ENCODE measurements around the gene TSPAN2.

TSPAN2 gene

GRCh38 chr1:115074839-115075534 is 14.3 kb downstream of the TSPAN2 start:
- TF ChIP-seq EP300 (IDR thresholded peaks at IDR 0.05; ENCODE audit: borderline replicate concordance) (no peak), TEAD4 (IDR thresholded peaks at IDR 0.05) (no peak), MAX (IDR thresholded peaks at IDR 0.05) (no peak)

DNA sequence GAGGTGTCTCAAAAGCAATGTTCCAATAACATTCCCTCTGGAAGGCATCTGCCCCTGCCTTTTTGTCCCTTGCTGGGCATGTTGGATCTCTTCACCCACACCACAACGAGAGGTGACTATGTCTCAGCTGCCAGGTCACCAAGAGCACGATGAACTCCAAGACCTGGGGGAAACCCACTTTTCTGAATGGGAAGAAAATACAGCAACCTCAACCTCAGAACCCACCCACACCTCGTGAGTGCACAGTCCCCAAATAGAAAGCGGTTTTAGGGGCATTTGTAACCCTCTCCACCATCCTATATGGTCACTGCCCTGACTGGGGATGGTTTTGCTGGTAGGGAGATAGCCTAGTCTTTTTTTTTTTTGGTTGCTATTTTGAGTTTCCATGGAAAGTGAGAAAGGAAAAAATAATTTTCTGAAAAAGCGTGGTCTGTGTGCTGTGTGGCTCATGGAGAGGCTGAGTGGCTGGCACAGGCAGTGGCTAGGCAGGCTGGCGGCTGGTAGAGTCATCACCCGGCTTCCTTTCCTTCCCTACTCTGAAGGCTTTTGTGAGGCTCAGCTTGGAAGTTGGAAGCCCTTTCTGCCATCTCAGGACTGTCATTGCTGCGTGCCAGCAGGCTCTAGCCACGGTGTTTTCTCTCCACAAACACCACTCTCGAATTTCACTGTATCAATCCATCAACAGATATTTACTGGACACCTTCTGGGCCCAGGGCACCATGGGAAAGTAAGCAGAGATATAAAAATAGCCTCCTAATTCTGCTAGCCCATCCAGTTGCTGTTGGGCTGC is 15.8 kb downstream of the TSPAN2 start:
- TF ChIP-seq MAX (IDR thresholded peaks at IDR 0.05): no peak
- no peak for TF ChIP-seq EP300 (IDR thresholded peaks at IDR 0.05; ENCODE audit: borderline replicate concordance)
- TF ChIP-seq CEBPB (IDR thresholded peaks at IDR 0.05): no peak
- no peak for TF ChIP-seq CREB1 (IDR thresholded peaks at IDR 0.05; ENCODE audit: low read depth)
- TF ChIP-seq YY1 (IDR thresholded peaks at IDR 0.05; ENCODE audit: low read depth): no peak
- no peak for TF ChIP-seq FOXM1 (IDR thresholded peaks at IDR 0.05; ENCODE audit: borderline replicate concordance, low read depth)
- TF ChIP-seq, protein P1, sequence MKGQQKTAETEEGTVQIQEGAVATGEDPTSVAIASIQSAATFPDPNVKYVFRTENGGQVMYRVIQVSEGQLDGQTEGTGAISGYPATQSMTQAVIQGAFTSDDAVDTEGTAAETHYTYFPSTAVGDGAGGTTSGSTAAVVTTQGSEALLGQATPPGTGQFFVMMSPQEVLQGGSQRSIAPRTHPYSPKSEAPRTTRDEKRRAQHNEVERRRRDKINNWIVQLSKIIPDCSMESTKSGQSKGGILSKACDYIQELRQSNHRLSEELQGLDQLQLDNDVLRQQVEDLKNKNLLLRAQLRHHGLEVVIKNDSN (IDR thresholded peaks at IDR 0.05): no peak
- TF ChIP-seq TAF1 (IDR thresholded peaks at IDR 0.05; ENCODE audit: low read depth): no peak
- TF ChIP-seq NFIC (IDR thresholded peaks at IDR 0.05): no peak
- TF ChIP-seq, protein P2, sequence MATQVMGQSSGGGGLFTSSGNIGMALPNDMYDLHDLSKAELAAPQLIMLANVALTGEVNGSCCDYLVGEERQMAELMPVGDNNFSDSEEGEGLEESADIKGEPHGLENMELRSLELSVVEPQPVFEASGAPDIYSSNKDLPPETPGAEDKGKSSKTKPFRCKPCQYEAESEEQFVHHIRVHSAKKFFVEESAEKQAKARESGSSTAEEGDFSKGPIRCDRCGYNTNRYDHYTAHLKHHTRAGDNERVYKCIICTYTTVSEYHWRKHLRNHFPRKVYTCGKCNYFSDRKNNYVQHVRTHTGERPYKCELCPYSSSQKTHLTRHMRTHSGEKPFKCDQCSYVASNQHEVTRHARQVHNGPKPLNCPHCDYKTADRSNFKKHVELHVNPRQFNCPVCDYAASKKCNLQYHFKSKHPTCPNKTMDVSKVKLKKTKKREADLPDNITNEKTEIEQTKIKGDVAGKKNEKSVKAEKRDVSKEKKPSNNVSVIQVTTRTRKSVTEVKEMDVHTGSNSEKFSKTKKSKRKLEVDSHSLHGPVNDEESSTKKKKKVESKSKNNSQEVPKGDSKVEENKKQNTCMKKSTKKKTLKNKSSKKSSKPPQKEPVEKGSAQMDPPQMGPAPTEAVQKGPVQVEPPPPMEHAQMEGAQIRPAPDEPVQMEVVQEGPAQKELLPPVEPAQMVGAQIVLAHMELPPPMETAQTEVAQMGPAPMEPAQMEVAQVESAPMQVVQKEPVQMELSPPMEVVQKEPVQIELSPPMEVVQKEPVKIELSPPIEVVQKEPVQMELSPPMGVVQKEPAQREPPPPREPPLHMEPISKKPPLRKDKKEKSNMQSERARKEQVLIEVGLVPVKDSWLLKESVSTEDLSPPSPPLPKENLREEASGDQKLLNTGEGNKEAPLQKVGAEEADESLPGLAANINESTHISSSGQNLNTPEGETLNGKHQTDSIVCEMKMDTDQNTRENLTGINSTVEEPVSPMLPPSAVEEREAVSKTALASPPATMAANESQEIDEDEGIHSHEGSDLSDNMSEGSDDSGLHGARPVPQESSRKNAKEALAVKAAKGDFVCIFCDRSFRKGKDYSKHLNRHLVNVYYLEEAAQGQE (IDR thresholded peaks at IDR 0.05; ENCODE audit: low read depth): no peak
- no peak for TF ChIP-seq RAD21 (IDR thresholded peaks at IDR 0.05; ENCODE audit: low read depth)
- TF ChIP-seq TEAD4 (IDR thresholded peaks at IDR 0.05): no peak
- no peak for TF ChIP-seq ZBTB7A (IDR thresholded peaks at IDR 0.05; ENCODE audit: low read depth)
- no peak for TF ChIP-seq EGR1 (IDR thresholded peaks at IDR 0.05)
- TF ChIP-seq TCF12 (IDR thresholded peaks at IDR 0.05; ENCODE audit: low read depth): no peak

DNA sequence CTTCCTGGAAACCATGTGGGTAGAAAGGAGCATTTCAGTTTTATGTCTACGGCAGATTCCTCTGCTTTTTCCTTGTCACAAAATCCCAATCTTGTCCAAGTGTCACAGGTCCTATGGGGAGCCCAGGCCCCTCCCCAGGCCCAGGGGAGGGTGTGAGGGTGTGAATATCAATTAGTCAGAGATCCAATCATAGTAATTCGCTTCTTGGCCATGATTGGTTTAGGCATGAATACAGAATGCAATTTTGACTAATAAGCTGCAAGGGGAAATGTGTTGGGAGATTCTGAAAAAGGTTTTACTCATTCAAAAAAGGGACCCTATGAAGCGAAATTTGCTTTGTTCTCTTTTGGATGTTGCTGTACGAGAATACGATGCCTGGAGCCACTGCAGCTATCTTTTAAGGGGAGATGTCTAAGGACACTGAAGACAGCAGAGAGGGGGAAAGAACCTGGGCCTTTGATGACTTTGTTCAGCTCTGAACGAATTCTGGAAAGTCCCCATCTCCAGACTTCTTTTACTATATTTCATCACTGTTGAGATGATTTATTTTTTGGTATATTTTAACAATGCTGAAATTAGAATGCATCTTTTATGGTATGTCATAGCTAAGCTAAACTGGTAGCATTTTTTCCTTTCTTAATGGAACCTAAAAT is 18.2 kb downstream of the TSPAN2 start:
- TF ChIP-seq FOXM1 (IDR thresholded peaks at IDR 0.05; ENCODE audit: borderline replicate concordance, low read depth): no peak
- TF ChIP-seq MAX (IDR thresholded peaks at IDR 0.05): no peak
- TF ChIP-seq, protein P2 (IDR thresholded peaks at IDR 0.05; ENCODE audit: low read depth): no peak
- no peak for TF ChIP-seq CREB1 (IDR thresholded peaks at IDR 0.05; ENCODE audit: low read depth)
- TF ChIP-seq EP300 (IDR thresholded peaks at IDR 0.05; ENCODE audit: borderline replicate concordance): no peak
- TF ChIP-seq, protein P1 (IDR thresholded peaks at IDR 0.05): no peak
- TF ChIP-seq RAD21 (IDR thresholded peaks at IDR 0.05; ENCODE audit: low read depth): no peak
- TF ChIP-seq YY1 (IDR thresholded peaks at IDR 0.05; ENCODE audit: low read depth): no peak
- no peak for TF ChIP-seq EGR1 (IDR thresholded peaks at IDR 0.05)
- TF ChIP-seq TAF1 (IDR thresholded peaks at IDR 0.05; ENCODE audit: low read depth): no peak
- no peak for TF ChIP-seq ZBTB7A (IDR thresholded peaks at IDR 0.05; ENCODE audit: low read depth)
- TF ChIP-seq NFIC (IDR thresholded peaks at IDR 0.05): no peak
- no peak for TF ChIP-seq TCF12 (IDR thresholded peaks at IDR 0.05; ENCODE audit: low read depth)
- no peak for TF ChIP-seq TEAD4 (IDR thresholded peaks at IDR 0.05)
- TF ChIP-seq CEBPB (IDR thresholded peaks at IDR 0.05): no peak

DNA sequence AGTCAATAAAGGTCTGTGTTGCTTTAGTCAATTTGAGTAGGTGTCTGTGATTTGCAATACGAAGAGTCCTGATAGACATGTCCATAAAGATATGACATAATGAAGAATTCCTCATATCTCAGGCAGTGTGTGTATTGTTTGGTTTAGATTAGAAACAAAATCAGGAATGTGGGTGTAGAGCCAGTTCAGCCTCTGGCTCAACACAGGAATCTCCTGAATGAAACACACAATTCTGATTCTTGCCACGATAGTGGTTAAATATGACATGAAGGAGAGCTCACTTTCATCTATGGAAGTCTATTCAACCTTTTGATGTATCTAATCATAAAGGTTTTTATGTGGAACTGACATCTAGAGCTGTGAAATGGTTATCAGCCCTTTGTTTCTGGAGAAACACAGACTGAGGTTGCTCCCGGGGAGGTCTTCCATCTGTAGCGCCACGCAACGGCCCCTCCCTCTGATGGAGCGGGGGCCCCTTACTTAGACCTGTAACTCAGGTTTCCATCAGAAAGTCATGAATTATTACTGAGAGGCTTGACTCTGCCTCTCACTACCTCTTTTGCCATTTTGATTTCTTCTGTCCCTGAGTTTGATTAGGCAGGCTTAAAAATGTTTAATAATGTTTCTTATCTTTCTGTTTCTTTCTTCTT is 19.5 kb downstream of the TSPAN2 start:
- TF ChIP-seq TCF12 (IDR thresholded peaks at IDR 0.05; ENCODE audit: low read depth) (no peak), ZBTB7A (IDR thresholded peaks at IDR 0.05; ENCODE audit: low read depth) (no peak), YY1 (IDR thresholded peaks at IDR 0.05; ENCODE audit: low read depth) (no peak), FOXM1 (IDR thresholded peaks at IDR 0.05; ENCODE audit: borderline replicate concordance, low read depth) (no peak), MAX (IDR thresholded peaks at IDR 0.05) (no peak), TAF1 (IDR thresholded peaks at IDR 0.05; ENCODE audit: low read depth) (no peak), CREB1 (IDR thresholded peaks at IDR 0.05; ENCODE audit: low read depth) (no peak)
- TF ChIP-seq, protein P2 (IDR thresholded peaks at IDR 0.05; ENCODE audit: low read depth): no peak
